Heart left ventricle (tissue), 13 donors: ENCODE results near the gene FYB2.

ENCODE experiments used
- CTCF ChIP-seq, 12 donors: fragments of 200-600 bp; sonication (generic) in 4 of 12; IDR thresholded peaks; one replicate each; pipeline versions ENCODE4 v1.5.0 to v1.8.0; 2018 to 2022; ENCODE audit warnings: antibody characterized with exemption in 12 of 12, mild to moderate bottlenecking in 5 of 12
- POLR2A ChIP-seq, 2 donors: fragments of 450-650 bp; IDR thresholded peaks; one replicate each; pipeline ENCODE4 v1.6.1; 2017; ENCODE audit warnings: antibody characterized with exemption in 2 of 2, mild to moderate bottlenecking in 2 of 2, moderate library complexity in 2 of 2
- donor health status: ischemic (EF 13 %, LVEDD 7.1; RV severe dilation, severe dysfunction).
- donor health status: DM: no; HTN: yes; CAD: no.
- donor health status: DM: no; HTN: no; CAD: no.
- donor health status: ischemic (EF 25% LVEDD 6.9; RV normal size, moderate dysfunction).
- donor health status: ischemic (EF 25% LVEDD 5.7; RV mildly dilated, moderate dysfunction).
- donor health status: ischemic (EF 35%, LVEDD 5.7; RV mildly dilated, moderate dysfunction).
- donor health status: nonischemic (EF 11% LVEDD 7.7; RV severe dilation, severe dysfunction).
- donor health status: DM: yes; HTN: yes; CAD: no.
- donor health status: PGD.
- donor health status: ischemic (EF 29% LVEDD 5.4; RV normal size, mild dysfunction).
- donor health status: nonischemic (EF 23%, LVEDD 6.1; RV moderate dilation, normal function).

- no peak for TF ChIP-seq CTCF (IDR thresholded peaks at IDR 0.05)
- no peak for TF ChIP-seq POLR2A (IDR thresholded peaks at IDR 0.05)
Observed at GRCh38 chr1:56811331-56811730, 7.9 kb downstream of the FYB2 start.
